ENCODE measurements around the gene HAVCR2.

GRCh38 chr5:157069949-157070348 is 38.9 kb downstream of the HAVCR2 start:
- TF ChIP-seq CTCF (conservative IDR thresholded peaks at IDR 0.05; ENCODE audit: low read depth, low read length) (peak; percentile 34), EZH2 (IDR thresholded peaks at IDR 0.05; ENCODE audit: low read length, unreplicated experiment) (no peak), EZH2phosphoT487 (IDR thresholded peaks at IDR 0.05; ENCODE audit: borderline replicate concordance, low read length) (no peak)
